DMS114 treated with DMSO at 0.1 percent for 48 hours (cell line): ENCODE measurements around the gene DNMT3A.
"Not testable (repeated sequence)": the region's sequence is repeated elsewhere in the genome, so short reads cannot be mapped to it uniquely, and the experiment has no call there.

Experiments used
- DNase-seq: peaks from one replicate; lab custom pipeline; 2025; ENCODE audit not compliant: unreplicated experiment; lab: John Stamatoyannopoulos, UW

Gene DNMT3A

DNA sequence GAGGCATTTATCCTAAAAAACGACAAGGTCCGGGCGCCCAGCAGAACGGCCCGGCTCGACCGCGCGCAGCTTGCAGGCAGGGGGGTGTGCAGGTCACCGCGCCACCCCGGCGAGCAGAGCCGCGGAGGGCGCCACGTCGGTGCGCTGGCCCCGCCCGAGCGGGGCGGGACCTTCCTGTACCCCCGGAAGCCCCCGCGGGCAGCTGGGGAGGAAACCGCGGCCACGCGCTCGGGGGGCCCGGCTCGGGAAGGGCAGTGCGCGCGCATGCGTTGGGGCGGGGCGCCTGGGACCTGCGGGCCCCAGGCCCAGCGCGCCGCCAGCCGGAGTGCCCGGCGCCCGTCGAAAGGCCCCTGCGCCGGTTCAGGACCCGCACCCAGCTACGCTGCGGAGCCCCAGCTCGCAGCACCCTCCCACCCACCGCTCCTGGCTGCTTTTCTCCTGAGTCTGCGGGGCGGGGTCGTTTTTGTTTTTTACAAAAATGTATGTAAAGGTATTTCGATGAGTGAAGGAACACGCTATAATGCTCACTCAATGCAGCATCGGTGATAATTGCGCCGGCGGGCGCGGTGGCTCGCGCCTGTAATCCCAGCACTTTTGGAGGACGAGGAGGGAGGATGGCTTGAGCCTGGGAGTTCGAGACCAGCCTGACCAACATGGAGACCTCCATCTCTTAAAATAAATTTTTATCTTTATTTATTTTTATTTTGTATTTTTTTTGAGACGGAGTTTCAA is 125.6 kb downstream of the DNMT3A start:
- DNase-seq: peak; percentile 64

DNA sequence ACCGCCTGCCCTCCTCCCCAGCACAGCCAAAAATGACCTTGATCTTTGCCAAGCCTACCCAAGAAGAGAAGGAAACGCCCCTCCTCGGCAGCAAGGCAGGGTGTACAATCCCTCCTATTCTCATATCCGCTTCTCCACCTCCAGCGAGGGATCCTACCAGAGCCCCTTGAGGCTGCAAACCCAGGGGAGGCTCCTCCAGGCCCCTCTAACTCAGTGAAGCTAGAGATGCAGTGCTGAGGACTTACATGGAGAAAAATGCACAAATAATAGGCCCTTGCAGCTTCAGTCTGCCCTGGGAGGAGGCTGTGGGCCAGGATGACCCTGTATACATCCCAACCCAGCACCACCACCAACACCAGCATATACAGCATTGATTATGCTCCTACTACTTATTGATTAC is 126.5 kb downstream of the DNMT3A start:
- DNase-seq: no peak

DNA sequence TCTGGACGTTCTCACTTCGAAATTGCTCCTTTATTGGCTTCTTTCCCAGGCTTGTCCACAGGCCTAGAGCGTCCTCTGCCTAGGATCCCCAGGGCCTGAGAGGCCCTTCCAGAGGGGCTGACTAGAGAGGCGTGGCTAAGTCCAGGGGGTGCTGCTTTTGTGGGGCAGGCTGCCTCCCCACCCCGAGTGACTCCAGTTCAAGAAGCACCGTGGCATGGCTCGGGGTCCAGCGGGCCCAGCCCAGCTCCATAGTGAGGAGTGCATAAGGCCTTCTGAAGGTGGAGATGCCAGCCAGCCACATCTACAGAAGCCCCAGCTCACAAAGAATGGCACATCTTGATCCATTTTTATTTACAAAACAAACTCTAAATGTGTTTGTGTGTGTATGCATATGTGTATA is 128.5 kb downstream of the DNMT3A start:
- no peak for DNase-seq

DNA sequence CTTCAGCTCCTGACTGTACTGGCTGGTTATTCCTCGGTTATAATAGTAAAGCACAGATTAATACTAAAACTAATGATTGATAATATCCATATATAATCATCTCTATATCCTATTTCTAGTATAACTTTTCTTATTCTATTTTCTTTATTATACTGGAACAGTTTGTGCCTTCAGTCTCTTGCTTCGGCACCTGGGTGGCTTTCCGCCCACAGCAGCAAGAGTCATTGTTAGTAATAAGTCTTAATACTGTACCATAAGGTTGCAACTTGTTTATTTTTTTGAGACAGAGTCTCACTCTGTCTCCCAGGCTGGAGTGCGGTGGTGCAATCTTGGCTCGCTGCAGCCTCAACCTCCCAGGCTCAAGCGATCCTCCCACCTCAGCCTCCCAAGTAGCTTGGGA is 130.8 kb downstream of the DNMT3A start:
- not testable (repeated sequence) for DNase-seq

DNA sequence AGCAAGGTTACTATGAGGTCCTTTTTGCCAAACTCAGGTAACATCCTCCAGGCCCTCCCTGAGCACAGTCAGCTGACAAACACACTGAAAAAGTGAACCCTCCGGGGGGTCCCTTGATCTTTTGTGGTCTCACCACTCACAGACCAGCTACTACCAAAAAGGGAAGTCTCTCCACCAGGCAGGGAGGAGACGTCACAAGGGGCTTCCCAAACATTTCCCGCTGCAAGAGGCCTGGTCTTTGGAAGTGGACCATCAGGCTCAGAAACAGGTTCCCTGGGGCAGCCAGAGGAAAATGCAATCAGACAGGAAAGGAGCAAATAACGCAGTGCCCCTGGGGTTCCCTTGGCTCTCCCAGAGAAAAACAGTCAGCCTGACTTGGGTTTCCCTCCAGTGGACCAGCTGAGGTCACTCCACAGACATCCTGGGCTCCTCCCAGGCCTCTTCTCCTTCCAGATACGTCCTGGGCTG is 134.6 kb downstream of the DNMT3A start:
- no peak for DNase-seq

DNA sequence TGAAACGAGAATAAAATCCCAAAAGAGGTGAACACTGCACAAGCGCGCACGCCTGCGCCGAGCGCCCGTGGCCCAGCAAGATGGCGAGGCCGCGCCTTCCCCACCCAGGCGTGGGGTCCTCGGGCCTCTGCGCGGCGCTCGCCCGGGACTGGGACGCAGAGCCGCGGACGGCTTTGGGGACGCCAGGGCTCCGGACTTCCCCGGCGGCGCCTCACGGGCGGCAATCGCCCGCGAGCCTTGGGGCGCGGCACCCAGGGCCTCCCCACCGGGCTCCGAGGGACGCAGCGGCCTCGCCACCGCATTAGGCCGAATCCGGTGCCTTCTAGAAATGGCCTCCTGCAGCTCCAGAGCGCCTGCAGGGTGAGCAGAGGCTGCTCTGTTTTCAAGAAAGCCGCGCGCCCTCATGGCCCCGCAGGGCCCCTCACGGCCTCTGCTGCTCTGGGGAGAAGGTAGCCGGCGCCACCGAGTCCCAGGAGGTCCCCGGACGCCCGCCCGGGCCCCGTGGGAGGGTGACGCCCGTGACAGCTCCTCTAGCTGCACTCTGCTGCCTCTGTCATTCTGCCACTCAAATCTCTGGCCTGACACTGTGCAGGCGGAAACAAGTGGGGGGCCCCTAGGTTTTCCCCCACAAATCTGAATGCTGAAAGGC is 137.4 kb downstream of the DNMT3A start:
- DNase-seq: no peak

DNA sequence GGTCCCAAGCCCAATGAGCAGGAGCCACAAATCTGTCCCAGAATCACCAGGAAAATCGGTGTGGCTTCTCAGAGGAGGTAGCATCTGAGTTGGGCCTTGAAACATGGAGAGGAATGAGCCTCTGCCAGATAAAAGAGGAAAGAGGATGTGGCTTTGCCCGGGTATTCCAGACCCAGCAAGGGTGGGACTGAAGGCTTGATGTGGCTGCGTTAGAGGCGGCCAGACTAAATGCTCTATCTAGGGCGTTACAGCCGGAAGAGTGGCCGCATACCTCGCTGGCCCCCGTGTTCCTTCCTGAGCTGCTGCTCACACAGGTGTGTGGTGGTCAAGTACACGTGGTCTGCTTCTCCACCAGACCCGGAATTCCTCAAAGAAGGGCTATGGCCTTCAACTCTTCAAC is 139.4 kb downstream of the DNMT3A start:
- DNase-seq: no peak

DNA sequence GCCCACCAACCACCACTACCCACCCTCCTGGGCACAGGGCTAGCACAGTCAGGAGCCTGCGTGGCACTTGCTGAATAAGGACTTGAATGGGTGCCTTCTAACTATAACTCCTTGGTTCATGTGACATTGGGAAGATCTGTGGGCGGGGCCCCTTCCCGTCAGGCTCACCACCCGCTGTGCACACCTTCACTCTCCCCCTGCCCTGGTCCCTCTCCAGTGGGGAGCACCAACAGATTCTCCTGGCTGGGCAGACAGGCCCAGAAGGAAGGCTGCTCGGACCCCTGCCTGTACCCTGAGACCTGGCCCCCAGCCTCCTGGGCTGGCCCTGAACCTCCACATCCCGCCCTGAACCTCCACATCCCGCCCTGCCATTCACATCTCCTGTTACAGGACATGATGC is 139.9 kb downstream of the DNMT3A start:
- no peak for DNase-seq

DNA sequence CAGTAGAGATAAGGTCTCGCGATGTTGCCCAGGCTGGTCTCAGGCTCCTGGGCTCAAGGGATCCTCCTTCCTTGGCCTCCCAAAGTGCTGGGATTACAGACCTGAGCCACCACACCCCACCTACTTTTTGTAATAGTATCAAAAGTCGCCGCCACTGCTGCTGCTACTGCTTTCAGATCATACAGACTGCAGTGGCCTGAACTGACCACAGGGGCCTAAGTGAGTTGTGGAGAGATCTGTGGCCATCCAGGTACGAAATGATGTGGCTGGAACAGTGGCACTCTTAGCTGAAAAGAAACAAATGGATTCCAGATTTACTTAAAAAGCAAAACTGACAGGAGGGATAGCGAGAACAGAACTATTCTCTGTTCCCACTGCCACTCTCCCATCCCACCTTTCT is 140.5 kb downstream of the DNMT3A start:
- no peak for DNase-seq

DNA sequence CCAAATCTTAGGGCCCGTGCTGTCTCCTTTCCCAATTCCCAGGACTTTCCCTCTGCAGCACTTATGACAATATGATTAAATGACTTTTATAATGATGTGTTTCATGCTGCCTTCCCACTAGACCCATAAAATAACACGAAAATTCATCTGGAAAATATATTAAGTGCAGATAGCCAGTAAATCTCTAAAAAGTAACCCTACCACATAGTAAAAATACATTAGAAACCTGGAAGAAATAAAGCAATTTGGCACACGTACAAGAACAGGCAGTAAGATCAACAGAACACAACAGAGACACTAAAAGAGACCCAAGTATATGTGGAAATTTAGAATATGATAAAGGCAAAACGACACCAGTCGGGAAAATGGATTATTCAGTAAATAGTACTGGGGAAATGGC is 143.1 kb downstream of the DNMT3A start:
- no peak for DNase-seq

DNA sequence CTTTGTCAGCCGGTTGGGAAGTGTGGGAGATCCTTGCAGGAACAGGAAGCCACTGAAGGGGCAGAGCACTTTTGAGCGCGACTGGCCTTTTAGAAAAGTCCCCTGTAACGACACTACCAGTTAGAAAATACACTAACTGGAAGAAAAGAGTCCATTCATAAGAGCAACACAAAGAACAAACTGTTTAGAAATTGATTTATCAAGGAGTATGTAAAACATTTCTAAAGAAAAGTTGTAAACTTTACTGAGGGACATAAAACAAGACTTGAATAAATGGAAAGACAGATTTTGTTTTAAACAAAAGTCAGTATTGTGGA is 143.6 kb downstream of the DNMT3A start:
- no peak for DNase-seq

DNA sequence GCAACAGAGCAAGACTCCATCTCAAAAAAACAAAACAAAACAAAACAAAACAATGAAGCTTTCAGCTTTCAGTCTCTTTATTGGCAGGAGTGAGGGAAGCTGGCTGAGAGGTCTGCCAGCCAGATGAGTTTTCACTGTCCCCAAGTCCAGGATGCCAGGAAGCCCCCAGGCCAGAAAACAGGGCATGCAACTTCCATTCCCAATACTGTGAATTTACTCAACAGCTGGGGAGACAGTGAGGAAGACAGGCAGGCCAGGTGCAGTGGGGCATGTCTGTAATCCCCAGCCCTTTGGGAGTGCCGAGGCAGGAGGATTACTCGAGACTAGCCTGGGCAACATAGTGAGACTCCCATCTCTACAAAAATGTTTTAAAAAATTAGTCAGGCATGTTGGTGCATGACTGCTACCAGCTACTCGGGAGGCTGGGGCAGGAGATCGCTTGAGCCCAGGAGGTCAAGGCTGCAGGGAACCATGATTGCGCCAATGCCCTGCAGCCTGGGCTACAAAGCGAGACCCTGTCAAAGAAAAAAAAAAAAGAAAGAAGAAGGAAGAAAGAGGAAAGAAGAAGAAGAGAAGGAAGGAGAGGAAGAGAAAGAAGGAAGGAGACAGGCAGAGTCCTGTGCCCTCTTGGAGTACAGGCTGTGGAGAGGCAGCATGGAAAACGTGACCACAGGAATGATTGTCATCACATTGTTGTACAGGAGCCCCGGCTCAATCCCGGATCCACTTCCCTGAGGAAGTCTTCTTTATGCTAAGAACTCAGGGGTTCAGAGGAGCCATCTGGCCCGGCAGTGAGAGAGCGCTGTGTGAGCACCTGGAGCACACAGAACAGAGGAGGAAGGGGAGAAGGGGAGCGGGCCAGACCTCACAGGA is 144.2 kb downstream of the DNMT3A start:
- DNase-seq: no peak

DNA sequence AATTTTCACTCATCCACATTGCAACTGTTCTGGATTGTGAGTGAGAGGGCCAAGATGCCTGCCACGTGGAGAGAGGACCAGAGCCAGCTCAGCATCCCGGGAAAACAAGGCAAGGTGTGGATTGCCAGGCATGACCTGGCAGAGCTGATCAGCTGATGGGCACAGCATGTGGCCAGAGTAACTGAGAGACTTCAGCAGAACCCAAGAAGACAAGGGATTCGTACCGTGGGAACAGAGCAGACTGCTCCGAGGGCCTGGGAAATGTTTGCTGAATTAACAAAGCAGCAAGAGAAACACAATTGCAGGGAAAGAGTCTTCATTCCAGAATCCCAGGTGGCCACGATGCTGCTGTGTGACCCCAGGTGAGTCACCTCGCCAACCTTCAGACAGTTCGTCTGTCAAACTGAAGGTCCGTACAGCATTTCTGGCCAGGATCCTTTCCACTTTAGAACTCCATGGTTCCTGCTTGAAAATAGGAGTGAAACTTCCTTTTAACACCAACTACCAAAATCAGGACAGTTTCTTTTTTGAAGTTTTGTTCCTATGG is 147.1 kb downstream of the DNMT3A start:
- DNase-seq: no peak

DNA sequence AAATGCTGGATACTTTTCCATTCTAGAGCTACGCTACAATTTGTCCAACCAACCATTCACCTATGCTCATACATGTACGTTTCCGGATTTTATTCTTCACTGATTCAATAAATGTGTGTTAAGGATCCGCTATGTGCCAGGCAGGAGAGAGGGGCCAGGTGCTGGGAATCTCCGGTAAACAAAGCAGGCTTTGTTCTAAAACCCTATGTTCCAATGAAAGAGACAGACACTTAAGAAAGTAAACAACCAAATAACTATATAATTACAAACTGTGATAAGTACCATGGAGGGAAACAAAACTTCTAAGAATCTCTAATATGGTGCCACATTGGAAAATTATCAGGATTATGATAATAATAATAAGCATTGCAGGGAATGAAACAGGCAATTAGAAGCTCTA is 151.2 kb downstream of the DNMT3A start:
- DNase-seq: no peak

DNA sequence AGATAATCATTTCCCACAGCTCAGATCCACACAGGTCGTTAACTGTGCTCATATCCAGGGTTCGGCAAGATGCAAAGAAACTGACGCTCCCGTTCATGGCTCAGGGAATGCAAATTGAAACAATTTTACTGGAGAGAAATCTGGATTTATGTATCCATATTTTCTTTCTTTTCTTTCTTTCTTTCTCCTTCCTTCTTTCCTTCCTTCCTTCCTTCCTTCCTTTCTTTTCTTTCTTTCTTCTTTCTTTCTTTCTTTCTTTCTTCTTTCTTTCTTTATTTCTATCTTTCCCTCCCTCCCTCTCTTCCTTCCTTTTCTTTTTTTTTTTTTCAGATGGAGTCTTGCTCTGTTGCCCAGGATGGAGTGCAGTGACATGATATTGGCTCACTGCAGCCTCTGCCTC is 153.3 kb downstream of the DNMT3A start:
- DNase-seq: no peak

DNA sequence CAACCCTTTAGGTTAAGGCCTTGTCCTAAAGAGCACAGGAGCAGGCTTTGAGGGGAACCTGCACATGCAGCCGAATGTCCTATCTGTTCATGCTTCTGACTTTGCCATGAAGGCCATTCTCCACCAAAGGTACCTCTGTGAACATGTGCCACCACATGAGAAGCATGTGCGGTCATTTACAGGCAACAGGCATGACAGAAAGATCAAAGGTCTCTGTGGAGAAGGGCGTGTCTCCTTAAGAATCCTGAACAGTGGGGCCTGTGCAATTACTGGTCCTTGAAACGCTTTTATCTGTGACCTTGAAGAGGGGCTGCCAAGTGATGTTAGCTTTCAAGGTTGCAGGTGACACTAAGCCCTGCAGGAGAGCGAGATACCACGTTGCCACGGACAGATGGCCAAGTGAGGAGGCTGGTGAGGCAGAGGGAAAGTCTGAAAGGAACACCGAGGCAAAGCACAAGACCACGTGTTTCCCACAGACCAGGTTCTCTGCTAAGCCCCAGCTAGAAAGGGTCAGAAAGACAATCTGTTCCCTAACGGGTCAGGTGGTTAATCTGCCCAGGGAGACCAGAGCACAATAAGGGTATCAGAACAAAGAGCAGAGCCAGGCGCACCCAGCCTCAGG is 153.9 kb downstream of the DNMT3A start:
- DNase-seq: no peak

DNA sequence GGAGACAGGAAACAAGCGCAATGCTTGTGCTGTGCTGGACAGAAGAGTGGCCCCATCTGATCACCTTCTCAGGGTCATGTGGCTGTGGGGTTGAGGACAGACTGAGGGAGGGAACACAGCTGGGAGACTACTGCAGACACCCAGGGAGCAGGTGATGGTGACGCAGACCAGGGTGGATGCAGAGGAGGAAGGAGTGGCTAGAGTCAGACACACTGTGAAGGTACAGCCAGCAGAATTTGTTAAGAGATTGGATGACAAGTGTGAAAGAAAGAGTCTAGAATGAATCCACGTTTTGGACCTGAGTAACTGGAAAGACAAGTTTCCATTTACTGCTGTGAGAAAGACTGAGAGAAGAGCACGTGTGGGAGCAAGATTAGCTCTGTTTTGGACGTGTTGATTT is 157.5 kb downstream of the DNMT3A start:
- no peak for DNase-seq

DNA sequence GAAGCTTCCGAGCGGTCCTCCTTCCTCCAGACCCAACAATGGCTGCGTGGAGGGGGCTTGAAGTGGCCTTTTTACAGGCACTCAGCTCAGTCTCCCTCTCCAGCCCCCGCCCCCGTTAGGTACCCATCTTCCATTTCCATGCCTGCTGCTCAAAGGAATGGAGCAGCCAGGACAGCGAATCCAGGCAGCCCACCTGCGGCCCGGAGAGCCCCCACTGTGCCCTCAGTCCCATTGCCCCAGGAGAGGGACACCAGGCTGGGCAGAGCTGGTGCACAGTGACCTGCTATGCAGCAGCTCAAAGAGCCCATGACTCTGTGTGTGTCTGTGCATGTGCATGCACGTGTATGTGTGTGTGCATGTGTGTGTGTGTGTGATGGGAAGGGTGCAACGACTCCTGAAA is 162.7 kb downstream of the DNMT3A start:
- DNase-seq: no peak
